Hepatocyte (in vitro differentiated cells): ENCODE data around the gene CASQ1. TPM values are rescaled to one million over a fixed set of nuclear protein-coding genes. Genes with fewer than 3 reads are reported as not detected.

Experiments used
- DNase-seq: peaks from one replicate; pipeline ENCODE4 v3.0.0-alpha.2; 2016; ENCODE audit warnings: low spot score
- H2AFZ ChIP-seq: fragments of 200-600 bp; sonication (generic); 2 replicates; pipeline ENCODE4 v1.6.0; 2016; ENCODE audit warnings: antibody characterized with exemption, mild to moderate bottlenecking
- H3K27ac ChIP-seq: fragments of 200-600 bp; sonication (generic); 2 replicates; pipeline ENCODE4 v1.5.1; 2016; ENCODE audit warnings: mild to moderate bottlenecking
- H3K27me3 ChIP-seq: fragments of 200-600 bp; sonication (generic); 2 replicates; pipeline ENCODE4 v1.6.1; 2016
- H3K36me3 ChIP-seq: fragments of 200-600 bp; sonication (generic); replicated peaks from 2 replicates; pipeline ENCODE4 v1.5.1; 2016; ENCODE audit warnings: low read depth; ENCODE audit not compliant: insufficient read depth
- H3K4me1 ChIP-seq: fragments of 200-600 bp; sonication (generic); 2 replicates; pipeline ENCODE4 v1.5.1; 2016; ENCODE audit warnings: mild to moderate bottlenecking, moderate library complexity; ENCODE audit not compliant: insufficient read depth
- H3K4me2 ChIP-seq: fragments of 200-600 bp; sonication (generic); 2 replicates; pipeline ENCODE4 v1.6.0; 2016
- H3K4me3 ChIP-seq: fragments of 200-600 bp; sonication (generic); 2 replicates; pipeline ENCODE4 v1.5.1; 2016; ENCODE audit warnings: mild to moderate bottlenecking
- H3K79me2 ChIP-seq: fragments of 200-600 bp; sonication (generic); 2 replicates; pipeline ENCODE4 v1.6.0; 2017; ENCODE audit warnings: mild to moderate bottlenecking
- H3K9me2 ChIP-seq: fragments of 200-600 bp; sonication (generic); replicated peaks from 2 replicates; pipeline ENCODE4 v1.6.0; 2017; ENCODE audit warnings: mild to moderate bottlenecking; ENCODE audit not compliant: insufficient read depth
- H3K9me3 ChIP-seq: fragments of 200-600 bp; sonication (generic); 2 replicates; pipeline ENCODE4 v1.5.1; 2016; ENCODE audit warnings: low read depth, mild to moderate bottlenecking
- H4K20me1 ChIP-seq: fragments of 200-600 bp; sonication (generic); 2 replicates; pipeline ENCODE4 v1.6.0; 2016; ENCODE audit warnings: mild to moderate bottlenecking; ENCODE audit not compliant: insufficient read depth, poor library complexity, severe bottlenecking
- CTCF ChIP-seq: fragments of 200-600 bp; sonication (generic); IDR thresholded peaks from 2 replicates; pipeline ENCODE4 v1.5.1; 2016; ENCODE audit warnings: antibody characterized with exemption, mild to moderate bottlenecking; ENCODE audit not compliant: poor library complexity
- EZH2 ChIP-seq: fragments of 200-600 bp; sonication (generic); IDR thresholded peaks from 2 replicates; pipeline ENCODE4 v1.6.1; 2016; ENCODE audit warnings: antibody characterized with exemption, mild to moderate bottlenecking, borderline replicate concordance
- EZH2phosphoT487 ChIP-seq: fragments of 200-600 bp; sonication (generic); IDR thresholded peaks from one replicate; pipeline ENCODE4 v1.6.1; 2018; ENCODE audit warnings: antibody characterized with exemption, mild to moderate bottlenecking, low read depth, moderate library complexity; ENCODE audit not compliant: unreplicated experiment, severe bottlenecking
- WGBS: methylation state at CpG from one replicate; pipeline ENCODE4 v1.1.6; 2016; ENCODE audit warnings: low lambda C conversion rate; ENCODE audit errors: missing lambda C conversion rate; 5-methylcytosine and 5-hydroxymethylcytosine counted together
- polyA plus RNA-seq: library from polyadenylated mRNA; unstranded; fragments of >200 nt; fragmentation: Nextera tagmentation; extraction: Ambion mirVana; gene quantifications from 2 replicates; pipeline ENCODE4 v1.2.1, GENCODE V29; 2016
- total RNA-seq: library from RNA; depleted of rRNA; stranded (reverse); fragments of >200 nt; gene quantifications from 2 replicates; pipeline ENCODE4 v1.2.3, GENCODE V29; 2014

The CASQ1 gene
- total and polyA plus RNA-seq, 2 experiments from 2014 or later, result 0.51 TPM; not detected in 1

GRCh38 chr1:160247053-160247452 lies 56.7 kb downstream of the CASQ1 start:
- Histone ChIP-seq H2AFZ (no peak overlapping the region), H3K9me3 (no peaks in the 10 kb centered on the region), H3K4me1 (peaks cover 8% of the 10 kb centered on the region), H3K79me2 (peaks cover 88% of the 10 kb centered on the region), H3K4me2 (no peak overlapping the region), H3K36me3 (no peaks in the 10 kb centered on the region), H3K4me3 (no peak overlapping the region), H3K27me3 (no peaks in the 10 kb centered on the region), H3K9me2 (no peaks in the 10 kb centered on the region), H4K20me1 (peaks cover 39% of the 10 kb centered on the region), H3K27ac (no peak overlapping the region)
- TF ChIP-seq EZH2phosphoT487, result no peak
- TF ChIP-seq EZH2, result no peak
- TF ChIP-seq CTCF, result no peak
- no peak for DNase-seq
- 94% methylated on average over 1 of the region's 1 CpG for WGBS

- Histone ChIP-seq H3K27ac (no peak overlapping the region), H3K9me2 (no peaks in the 10 kb centered on the region), H3K4me1 (peaks cover 8% of the 10 kb centered on the region), H3K27me3 (no peaks in the 10 kb centered on the region), H3K36me3 (no peaks in the 10 kb centered on the region), H3K4me3 (no peak overlapping the region), H2AFZ (no peak overlapping the region), H3K79me2 (peaks cover 82% of the 10 kb centered on the region), H3K4me2 (no peak overlapping the region), H4K20me1 (peaks cover 13% of the 10 kb centered on the region), H3K9me3 (no peaks in the 10 kb centered on the region)
- TF ChIP-seq EZH2phosphoT487, result no peak
- no peak for TF ChIP-seq EZH2
- no peak for DNase-seq
Observed at GRCh38 chr1:160251011-160251410, 60.6 kb downstream of the CASQ1 start.

Other genes starting within 250 kb of the CASQ1 start
- gene IGSF9, start 245.0 kb upstream of the CASQ1 start, total RNA-seq, result 5.3 and 8.2 TPM in 2 replicates
- gene IGSF9, start 245.0 kb upstream of the CASQ1 start, polyA plus RNA-seq, result 22.5 and 25.4 TPM in 2 replicates
- not detected in 2 replicates for gene SLAMF9, start 236.3 kb upstream of the CASQ1 start, total RNA-seq
- gene SLAMF9, start 236.3 kb upstream of the CASQ1 start, polyA plus RNA-seq, result not detected in 2 replicates
- gene PIGM, start 158.6 kb upstream of the CASQ1 start, total RNA-seq, result 9.0 and 10.5 TPM in 2 replicates
- gene PIGM, start 158.6 kb upstream of the CASQ1 start, polyA plus RNA-seq, result 5.9 and 6.3 TPM in 2 replicates
- not detected in 2 replicates for gene KCNJ10, start 120.4 kb upstream of the CASQ1 start, total RNA-seq
- not detected in 2 replicates for gene KCNJ10, start 120.4 kb upstream of the CASQ1 start, polyA plus RNA-seq
- not detected in 2 replicates for gene KCNJ9, start 109.0 kb upstream of the CASQ1 start, total RNA-seq
- gene KCNJ9, start 109.0 kb upstream of the CASQ1 start, polyA plus RNA-seq, result not detected in 2 replicates
- 26.0 and 36.8 TPM in 2 replicates for gene IGSF8, start 92.0 kb upstream of the CASQ1 start, total RNA-seq
- gene IGSF8, start 92.0 kb upstream of the CASQ1 start, polyA plus RNA-seq, result 39.3 and 54.1 TPM in 2 replicates
- gene ATP1A2, start 74.8 kb upstream of the CASQ1 start, total RNA-seq, result 2.9 and 4.7 TPM in 2 replicates
- 0.80 and 1.5 TPM in 2 replicates for gene ATP1A2, start 74.8 kb upstream of the CASQ1 start, polyA plus RNA-seq
- gene ATP1A4, start 39.0 kb upstream of the CASQ1 start, total RNA-seq, result 0.68 and 4.4 TPM in 2 replicates
- 0.45 and 2.2 TPM in 2 replicates for gene ATP1A4, start 39.0 kb upstream of the CASQ1 start, polyA plus RNA-seq
- gene PEA15, start 14.8 kb downstream of the CASQ1 start, total RNA-seq, result 61.1 and 82.3 TPM in 2 replicates
- gene PEA15, start 14.8 kb downstream of the CASQ1 start, polyA plus RNA-seq, result 59.5 and 62.0 TPM in 2 replicates
- 85.8 and 110 TPM in 2 replicates for gene DCAF8, start 72.0 kb downstream of the CASQ1 start, total RNA-seq
- 95.1 and 113 TPM in 2 replicates for gene DCAF8, start 72.0 kb downstream of the CASQ1 start, polyA plus RNA-seq
- gene PEX19, start 94.6 kb downstream of the CASQ1 start, total RNA-seq, result 60.3 and 74.4 TPM in 2 replicates
- gene PEX19, start 94.6 kb downstream of the CASQ1 start, polyA plus RNA-seq, result 37.7 and 39.3 TPM in 2 replicates
- gene COPA, start 152.7 kb downstream of the CASQ1 start, total RNA-seq, result 149 and 151 TPM in 2 replicates
- 138 and 141 TPM in 2 replicates for gene COPA, start 152.7 kb downstream of the CASQ1 start, polyA plus RNA-seq
- 90.3 and 103 TPM in 2 replicates for gene NCSTN, start 152.8 kb downstream of the CASQ1 start, total RNA-seq
- gene NCSTN, start 152.8 kb downstream of the CASQ1 start, polyA plus RNA-seq, result 112 and 120 TPM in 2 replicates
- 0.13 TPM in 1 of 2 replicates, not detected in the other for gene NHLH1, start 176.5 kb downstream of the CASQ1 start, total RNA-seq
- gene NHLH1, start 176.5 kb downstream of the CASQ1 start, polyA plus RNA-seq, result not detected in 2 replicates
- 9.7 and 10.9 TPM in 2 replicates for gene VANGL2, start 210.0 kb downstream of the CASQ1 start, total RNA-seq
- 8.2 and 8.9 TPM in 2 replicates for gene VANGL2, start 210.0 kb downstream of the CASQ1 start, polyA plus RNA-seq